SK-N-SH (cell line): ENCODE measurements around the gene CNTN4. TPM values are rescaled to one million over a fixed set of nuclear protein-coding genes. Genes with fewer than 3 reads are reported as not detected.

Experiments
- CTCF ChIA-PET: fragments of 300-600, 350-600 bp; formaldehyde crosslinking; extraction: SDS; loops from one replicate; lab custom pipeline; 2021; lab: Yijun Ruan, JAX
- POLR2A ChIA-PET: fragments of 350-600 bp; sonication (Branson Sonifier 250); formaldehyde crosslinking; extraction: SDS; loops from one replicate; lab custom pipeline; 2020; ENCODE audit warnings: antibody characterized with exemption, inconsistent platforms; lab: Yijun Ruan, JAX
- DNase-seq: peaks from one replicate; pipeline ENCODE4 v3.0.0; 2012
- H2AFZ ChIP-seq: fragments of 200-600 bp; sonication (generic); 2 replicates; pipeline ENCODE4 v1.8.1; 2016; ENCODE audit warnings: antibody characterized with exemption, mild to moderate bottlenecking, low read depth
- H3F3A ChIP-seq: fragments of 200-600 bp; sonication (generic); replicated peaks from 2 replicates; pipeline ENCODE3; 2016; ENCODE audit warnings: antibody characterized with exemption, mild to moderate bottlenecking; ENCODE audit not compliant: insufficient read depth
- H3K27ac ChIP-seq, 2 experiments: fragments of 200-500 bp in 1 of 2; fragments of 200-600 bp in 1 of 2; sonication (Bioruptor generic) in 1 of 2; sonication (generic), shearing (Covaris generic) in 1 of 2; 2 replicates each; pipeline versions ENCODE4 v1.5.1 to v1.6.1; 2014 to 2016; ENCODE audit warnings: low read depth in 2 of 2, inconsistent platforms in 1 of 2, low read length in 1 of 2, mild to moderate bottlenecking in 1 of 2, mixed read lengths in 1 of 2
- H3K27me3 ChIP-seq: fragments of 200-600 bp; sonication (generic), shearing (Covaris generic); 2 replicates; pipeline ENCODE4 v1.6.1; 2016; ENCODE audit warnings: mixed run types; ENCODE audit not compliant: insufficient read depth
- H3K36me3 ChIP-seq, 2 experiments: fragments of 200-500 bp in 1 of 2; fragments of 200-600 bp in 1 of 2; sonication (Bioruptor generic) in 1 of 2; sonication (generic) in 1 of 2; replicated peaks in 1 of 2; 2 replicates each; pipeline versions ENCODE3 to v1.5.1; 2014 to 2016; ENCODE audit warnings: low read length in 1 of 2, mild to moderate bottlenecking in 1 of 2; ENCODE audit not compliant: insufficient read depth in 2 of 2, control insufficient read depth in 1 of 2
- H3K4me1 ChIP-seq, 2 experiments: fragments of 200-500 bp in 1 of 2; fragments of 200-600 bp in 1 of 2; sonication (Bioruptor generic) in 1 of 2; sonication (generic), shearing (Covaris generic) in 1 of 2; 2 replicates each; pipeline versions ENCODE4 v1.5.1 to v1.6.1; 2014 to 2016; ENCODE audit warnings: low read depth in 1 of 2, low read length in 1 of 2, mixed run types in 1 of 2; ENCODE audit not compliant: insufficient read depth in 2 of 2, control insufficient read depth in 1 of 2
- H3K4me2 ChIP-seq: fragments of 200-600 bp; sonication (generic), shearing (Covaris generic); 2 replicates; pipeline ENCODE4 v1.6.1; 2017; ENCODE audit warnings: mixed run types
- H3K4me3 ChIP-seq, 2 experiments: fragments of 200-500 bp in 1 of 2; fragments of 200-600 bp in 1 of 2; sonication (Bioruptor generic) in 1 of 2; sonication (generic), shearing (Covaris generic) in 1 of 2; 2 replicates each; pipeline versions ENCODE4 v1.5.1 to v1.8.1; 2014 to 2016; ENCODE audit warnings: low read depth in 2 of 2, inconsistent platforms in 1 of 2, low read length in 1 of 2, mild to moderate bottlenecking in 1 of 2, mixed read lengths in 1 of 2, moderate library complexity in 1 of 2
- H3K79me2 ChIP-seq: fragments of 200-600 bp; sonication (generic); 2 replicates; pipeline ENCODE4 v1.8.1; 2017; ENCODE audit warnings: mild to moderate bottlenecking; ENCODE audit not compliant: insufficient read depth
- H3K9ac ChIP-seq: fragments of 200-600 bp; sonication (generic); 2 replicates; pipeline ENCODE4 v1.6.1; 2017; ENCODE audit warnings: mixed run types
- H3K9me2 ChIP-seq: fragments of 200-600 bp; sonication (generic); 2 replicates; pipeline ENCODE4 v1.6.1; 2017; ENCODE audit warnings: mixed run types
- H3K9me3 ChIP-seq: fragments of 200-600 bp; sonication (generic); 2 replicates; pipeline ENCODE4 v1.6.1; 2017; ENCODE audit warnings: mixed run types, mild to moderate bottlenecking, moderate library complexity
- H4K20me1 ChIP-seq: fragments of 200-600 bp; sonication (generic); 2 replicates; pipeline ENCODE4 v1.6.1; 2017; ENCODE audit warnings: mild to moderate bottlenecking, mixed run types; ENCODE audit not compliant: insufficient read depth
- CHD2 ChIP-seq: fragments of 150-350 bp; IDR thresholded peaks from 2 replicates; pipeline ENCODE4 v1.6.1; 2018; ENCODE audit warnings: low read length; ENCODE audit not compliant: partially characterized antibody
- CTCF ChIP-seq: fragments of 200-600 bp; sonication (generic); IDR thresholded peaks from 2 replicates; pipeline ENCODE4 v1.6.1; 2017; ENCODE audit warnings: antibody characterized with exemption, mild to moderate bottlenecking, moderate library complexity
- ELF1 ChIP-seq: IDR thresholded peaks from 2 replicates; pipeline ENCODE4 v1.4.0; 2012
- EP300 ChIP-seq, 2 experiments: IDR thresholded peaks; 2 replicates each; pipeline versions ENCODE4 v1.4.0 to v1.6.1; 2012; ENCODE audit warnings: borderline replicate concordance in 1 of 2, low read depth in 1 of 2, low read length in 1 of 2
- EZH2phosphoT487 ChIP-seq: fragments of 200-600 bp; sonication (generic); IDR thresholded peaks from 2 replicates; pipeline ENCODE4 v1.6.1; 2017; ENCODE audit warnings: low read depth, mixed run types, mild to moderate bottlenecking, antibody characterized with exemption, moderate library complexity, borderline replicate concordance
- FOXJ3 ChIP-seq: sonication (generic); formaldehyde crosslinking; IDR thresholded peaks from 2 replicates; pipeline ENCODE4 v1.5.1; 2020; ENCODE audit warnings: mild to moderate bottlenecking, missing genetic modification reagents
- GABPA ChIP-seq: IDR thresholded peaks from 2 replicates; pipeline ENCODE4 v1.4.0; 2012; ENCODE audit warnings: low read depth, mild to moderate bottlenecking
- GATA2 ChIP-seq: sonication (generic); formaldehyde crosslinking; IDR thresholded peaks from 2 replicates; pipeline ENCODE4 v1.5.0; 2020; ENCODE audit warnings: mild to moderate bottlenecking, missing genetic modification reagents
- IRF3 ChIP-seq: fragments of 150-350 bp; IDR thresholded peaks from 2 replicates; pipeline ENCODE4 v1.6.1; 2016; ENCODE audit warnings: mild to moderate bottlenecking, low read depth, low read length
- JUND ChIP-seq: IDR thresholded peaks from 2 replicates; pipeline ENCODE4 v1.4.0; 2012
- MXI1 ChIP-seq: IDR thresholded peaks from 2 replicates; pipeline ENCODE4 v1.6.1; 2012; ENCODE audit warnings: mild to moderate bottlenecking, low read depth, low read length, improper control_type of control experiment
- NFIC ChIP-seq: IDR thresholded peaks from 2 replicates; pipeline ENCODE4 v1.4.0; 2012; ENCODE audit warnings: borderline replicate concordance
- POLR2AphosphoS5 ChIP-seq: IDR thresholded peaks from 2 replicates; pipeline ENCODE4 v1.6.1; 2012; ENCODE audit warnings: low read depth, low read length
- RAD21 ChIP-seq: IDR thresholded peaks from 2 replicates; pipeline ENCODE4 v1.6.1; 2012; ENCODE audit warnings: mild to moderate bottlenecking, low read length
- RCOR1 ChIP-seq: fragments of 150-350 bp; IDR thresholded peaks from 2 replicates; pipeline ENCODE4 v1.6.1; 2017; ENCODE audit warnings: antibody characterized with exemption, low read length
- RFX5 ChIP-seq: IDR thresholded peaks from 2 replicates; pipeline ENCODE4 v1.6.1; 2012; ENCODE audit warnings: mild to moderate bottlenecking, improper control_type of control experiment, low read length
- SMC3 ChIP-seq: IDR thresholded peaks from 2 replicates; pipeline ENCODE4 v1.6.1; 2012; ENCODE audit warnings: low read depth, low read length, improper control_type of control experiment
- TCF12 ChIP-seq: IDR thresholded peaks from 2 replicates; pipeline ENCODE4 v1.4.0; 2012
- YY1 ChIP-seq: IDR thresholded peaks from 2 replicates; pipeline ENCODE4 v1.4.0; 2012; ENCODE audit warnings: low read depth, mild to moderate bottlenecking
- WGBS: methylation state at CpG from one replicate; pipeline ENCODE4 v1.1.6; 2017; ENCODE audit warnings: low lambda C conversion rate; 5-methylcytosine and 5-hydroxymethylcytosine counted together
- polyA plus RNA-seq, 3 experiments: library from polyadenylated mRNA; depleted of rRNA; stranded (reverse); fragments of >200 nt; gene quantifications; 2 replicates each; pipeline ENCODE4 v1.2.3, GENCODE V29; 2012
- TF ChIP-seq, protein P1 (sequence below): IDR thresholded peaks from 2 replicates; pipeline ENCODE4 v1.4.0; 2012; ENCODE audit warnings: low read depth

CNTN4 gene
- polyA plus RNA-seq, 1 of the 3 experiments (the other 2 are of a cell fraction): 0.12 TPM

DNA sequence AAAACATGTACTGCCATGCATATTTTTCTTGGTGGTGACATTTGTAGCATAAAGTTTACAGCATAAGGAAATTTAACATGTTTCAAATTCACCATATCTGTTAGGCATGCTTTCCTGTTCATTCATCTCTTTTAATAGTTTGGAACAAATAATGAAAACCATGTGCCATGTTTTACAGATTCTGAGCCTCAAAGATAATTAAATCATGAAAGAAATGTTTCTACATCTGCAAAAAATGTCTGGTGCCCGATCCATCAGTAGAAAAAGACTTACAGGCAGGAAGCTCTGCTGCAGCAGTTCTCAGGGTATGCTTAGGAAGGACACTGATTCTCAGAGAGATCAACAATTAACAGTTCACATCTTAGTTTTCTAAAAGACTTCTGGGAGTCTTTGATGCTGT, 695.3 kb downstream of the CNTN4 start:
- Histone ChIP-seq H3K36me3 (no peaks in the 10 kb centered on the region), H3K4me2 (no peak overlapping the region), H3K9me3 (no peaks in the 10 kb centered on the region), H4K20me1 (no peaks in the 10 kb centered on the region), H3K4me1 (peaks cover 0 to 12% of the 10 kb centered on the region in 2 experiments; a peak in 2 of 4 replicates), H3K27me3 (no peaks in the 10 kb centered on the region), H3K4me3 (no peak overlapping the region), H3K9me2 (no peaks in the 10 kb centered on the region), H3K79me2 (no peaks in the 10 kb centered on the region), H3K27ac (peak overlapping the region in 1 of 2 experiments; percentile 89; a peak in 2 of 4 replicates), H3K9ac (no peak overlapping the region), H3F3A (no peaks in the 10 kb centered on the region), H2AFZ (no peak overlapping the region)
- peak; percentile 61 for DNase-seq
- 0% methylated on average over 1 of the region's 1 CpG for WGBS
- TF ChIP-seq YY1 (no peak), TCF12 (peak; percentile 24; the same call in 1 of the 2 replicates), GABPA (no peak), EP300 (IDR thresholded peaks at IDR 0.05; ENCODE audit: borderline replicate concordance in 1 of 2, low read depth in 1 of 2, low read length in 1 of 2) (peak in 1 of 2 experiments; percentile 84; a peak in 2 of 4 replicates), FOXJ3 (CRISPR knock-in tag) (peak; percentile 64; the same call in 1 of the 2 replicates), IRF3 (no peak), GATA2 (peak; percentile 70), SMC3 (no peak), CHD2 (peak; percentile 71), RAD21 (peak; percentile 21; the same call in 1 of the 2 replicates), ELF1 (no peak), RFX5 (no peak), RCOR1 (peak; percentile 91), EZH2phosphoT487 (no peak), MXI1 (peak; percentile 45; the same call in 1 of the 2 replicates), POLR2AphosphoS5 (no peak)
- TF ChIP-seq, protein P1, sequence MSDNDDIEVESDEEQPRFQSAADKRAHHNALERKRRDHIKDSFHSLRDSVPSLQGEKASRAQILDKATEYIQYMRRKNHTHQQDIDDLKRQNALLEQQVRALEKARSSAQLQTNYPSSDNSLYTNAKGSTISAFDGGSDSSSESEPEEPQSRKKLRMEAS: no peak
- ChIA-PET CTCF (interaction anchor here (1.3 kb wide), 1 partner anchor 13 kb away, joined by 4 read pairs; no protein-coding TSS in a partner anchor), POLR2A (interaction anchor here (0.6 kb wide), 1 partner anchor 93 kb away, joined by 6 read pairs; no protein-coding TSS in a partner anchor)

- Histone ChIP-seq H3K9me2 (no peaks in the 10 kb centered on the region), H3K27me3 (no peaks in the 10 kb centered on the region)
- TF ChIP-seq JUND: no peak
- no peak for TF ChIP-seq CTCF
- TF ChIP-seq GATA2: no peak
- TF ChIP-seq RFX5: no peak
- no peak for TF ChIP-seq NFIC
- TF ChIP-seq TCF12: no peak
- no peak for TF ChIP-seq POLR2AphosphoS5
- TF ChIP-seq, all 33 proteins: peak for 0
- H3F3A ChIP-seq: no peaks in the 10 kb centered on the region
- CTCF ChIA-PET: no interaction called here
- H2AFZ ChIP-seq: no peak overlapping the region
- H3K4me1 ChIP-seq: no peaks in the 10 kb centered on the region
- no peak overlapping the region for H3K4me2 ChIP-seq
- H3K9ac ChIP-seq: no peak overlapping the region
- POLR2A ChIA-PET: no interaction called here
- H3K27ac ChIP-seq: no peak overlapping the region
- no peaks in the 10 kb centered on the region for H4K20me1 ChIP-seq
- no peak overlapping the region for H3K4me3 ChIP-seq
- H3K79me2 ChIP-seq: no peaks in the 10 kb centered on the region
- 12% methylated on average over 7 of the region's 7 CpGs for WGBS
- no peaks in the 10 kb centered on the region for H3K36me3 ChIP-seq
- H3K9me3 ChIP-seq: no peaks in the 10 kb centered on the region
- DNase-seq: no peak
Observed at GRCh38 chr3:2802429-2802828, 703.8 kb downstream of the CNTN4 start.
